ENCODE measurements around the gene MS4A8.
"Not testable (repeated sequence)": the region's sequence is repeated elsewhere in the genome, so short reads cannot be mapped to it uniquely, and the experiment has no call there.

The MS4A8 gene

DNA sequence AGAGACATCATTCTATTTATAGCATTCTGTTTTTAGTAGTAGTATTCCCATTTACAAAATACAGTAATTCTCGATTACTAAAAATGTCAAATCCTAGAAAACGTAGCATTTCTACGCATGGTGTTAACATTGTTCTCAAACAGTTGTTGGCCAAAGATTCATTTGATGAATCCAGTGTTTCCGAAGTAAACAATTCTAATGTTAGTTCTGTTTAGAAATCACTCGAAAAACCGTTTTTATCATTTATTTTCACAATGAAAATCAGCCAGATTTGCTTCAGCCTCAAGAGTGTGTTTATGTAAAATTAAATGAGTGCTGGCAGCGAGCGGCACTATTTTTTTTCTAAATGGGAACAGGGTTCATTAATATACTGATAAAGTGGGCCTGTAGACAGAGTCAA lies 32.2 kb downstream of the MS4A8 start:
- DNase-seq, result no peak

DNA sequence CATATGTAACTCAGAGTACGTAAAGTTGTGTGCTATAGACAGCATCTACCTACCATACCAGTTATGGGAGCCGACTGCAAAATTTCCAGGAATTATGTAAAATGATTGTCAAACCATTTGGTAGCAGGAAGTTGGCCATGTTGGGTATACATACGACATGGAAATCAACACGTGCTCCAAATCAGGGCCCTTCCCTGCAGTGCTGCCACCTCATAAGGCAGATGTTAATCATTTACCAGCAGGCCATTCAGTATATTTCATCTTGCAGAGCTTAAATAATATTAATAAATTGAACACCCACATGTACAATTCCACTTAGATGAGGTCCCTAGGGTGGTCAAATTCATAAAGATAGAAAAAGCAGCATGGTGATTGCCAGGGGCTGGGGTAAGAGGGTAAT lies 34.9 kb downstream of the MS4A8 start:
- DNase-seq, result no peak

GRCh38 chr11:60739114-60739513 lies 39.7 kb downstream of the MS4A8 start:
- DNase-seq, result no peak

DNA sequence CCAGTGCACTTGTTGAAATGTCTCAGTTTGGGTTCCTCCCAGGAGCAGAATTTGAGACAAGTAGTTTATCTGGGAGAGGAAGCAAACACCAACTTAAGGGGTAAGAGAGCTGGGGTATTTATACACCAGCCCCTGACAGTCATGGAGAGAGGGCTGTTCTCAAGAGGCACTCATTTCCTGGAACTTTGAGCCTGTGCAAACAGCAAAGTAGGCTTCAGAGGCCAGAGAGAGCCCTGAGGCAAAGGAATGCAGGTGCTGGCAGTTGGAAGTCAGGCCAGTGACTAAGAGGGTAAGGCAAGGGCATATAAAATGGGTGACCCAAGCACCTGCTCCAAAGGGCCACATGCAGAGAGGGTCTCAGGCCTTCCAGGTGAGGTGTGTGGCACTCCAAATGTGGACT lies 41.2 kb downstream of the MS4A8 start:
- no peak for DNase-seq

DNA sequence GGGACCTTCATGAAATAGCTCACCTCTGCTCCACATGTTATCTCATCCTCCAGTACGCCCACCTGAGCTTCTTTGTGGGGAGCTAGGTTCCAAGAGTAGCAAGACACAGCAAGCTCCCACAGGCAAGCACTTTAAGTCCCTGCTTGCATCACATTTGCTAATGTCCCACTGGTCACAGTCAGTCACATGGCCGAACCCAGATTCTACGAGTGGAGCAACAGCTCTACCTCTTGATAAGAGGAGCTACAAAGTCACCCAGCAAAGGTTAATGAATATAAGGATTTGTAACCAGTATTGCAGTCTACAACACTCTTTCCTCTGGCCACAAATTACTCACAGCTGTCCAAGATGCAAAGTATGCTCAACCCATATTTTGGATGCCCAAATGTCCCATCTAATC lies 42.0 kb downstream of the MS4A8 start:
- DNase-seq, result no peak

- DNase-seq, result no peak
Observed at GRCh38 chr11:60743058-60743457, 43.6 kb downstream of the MS4A8 start.

- no peak for DNase-seq
Observed at GRCh38 chr11:60744114-60744513, 44.7 kb downstream of the MS4A8 start.

DNA sequence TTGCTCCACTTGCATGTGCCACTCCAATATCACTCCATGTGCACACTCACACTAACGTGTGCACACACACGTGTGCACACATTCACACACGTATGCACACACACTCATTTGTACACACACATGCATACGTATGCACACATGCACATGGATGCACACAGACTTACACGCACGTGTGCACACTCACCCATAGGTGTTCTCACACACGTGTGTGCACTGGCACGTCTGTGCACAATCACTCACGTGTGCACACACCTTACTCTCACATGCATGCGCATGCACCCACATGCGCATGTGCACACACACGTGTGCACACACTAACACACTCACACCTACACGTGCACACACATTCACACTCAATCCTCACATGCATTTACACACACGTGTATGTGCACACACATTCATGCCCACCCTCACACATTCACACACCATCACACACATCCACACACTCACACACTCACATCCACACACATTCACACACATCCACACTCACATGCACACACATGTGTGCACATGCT lies 48.0 kb downstream of the MS4A8 start:
- DNase-seq, result no peak

DNA sequence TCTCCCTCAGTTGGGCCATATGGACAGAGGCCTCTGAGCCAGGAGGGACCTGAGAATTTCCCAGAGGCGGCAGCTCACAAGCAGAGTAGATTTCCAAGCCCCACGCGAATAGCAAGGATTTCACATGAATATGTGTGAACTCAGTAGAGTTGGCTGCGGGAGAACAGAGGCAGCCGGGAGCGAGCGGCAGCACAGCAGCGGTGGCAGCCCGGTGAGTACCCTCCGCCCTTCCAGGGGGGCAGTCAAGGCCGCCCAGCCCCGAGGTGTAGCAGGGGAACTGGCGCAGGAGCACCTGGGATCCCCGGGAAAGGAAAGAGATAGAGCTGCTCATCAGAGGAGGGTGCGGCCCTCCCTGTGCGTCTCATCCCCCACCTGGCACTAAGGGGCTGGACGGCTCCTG lies 48.8 kb downstream of the MS4A8 start:
- DNase-seq, result no peak

DNA sequence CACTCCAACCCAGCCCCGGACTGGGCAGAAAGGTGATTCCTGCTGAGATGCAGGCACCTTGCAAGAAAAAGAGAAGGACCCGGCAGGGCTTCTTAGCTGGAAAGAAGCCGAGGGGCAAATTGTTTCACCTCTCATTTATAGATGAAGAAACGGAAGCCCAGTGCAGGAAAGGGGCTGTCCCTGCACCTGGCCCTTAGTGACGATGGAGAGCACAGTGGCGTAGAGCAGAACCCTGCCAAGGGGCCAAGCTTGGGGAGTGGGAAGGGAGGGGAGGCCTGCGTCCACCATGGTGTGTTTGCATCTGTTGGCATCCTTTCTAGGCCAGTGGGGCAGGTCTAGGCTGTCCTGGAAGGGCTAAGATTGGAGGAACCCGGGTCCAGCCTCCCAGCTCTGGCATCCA lies 49.4 kb downstream of the MS4A8 start:
- DNase-seq, result no peak

DNA sequence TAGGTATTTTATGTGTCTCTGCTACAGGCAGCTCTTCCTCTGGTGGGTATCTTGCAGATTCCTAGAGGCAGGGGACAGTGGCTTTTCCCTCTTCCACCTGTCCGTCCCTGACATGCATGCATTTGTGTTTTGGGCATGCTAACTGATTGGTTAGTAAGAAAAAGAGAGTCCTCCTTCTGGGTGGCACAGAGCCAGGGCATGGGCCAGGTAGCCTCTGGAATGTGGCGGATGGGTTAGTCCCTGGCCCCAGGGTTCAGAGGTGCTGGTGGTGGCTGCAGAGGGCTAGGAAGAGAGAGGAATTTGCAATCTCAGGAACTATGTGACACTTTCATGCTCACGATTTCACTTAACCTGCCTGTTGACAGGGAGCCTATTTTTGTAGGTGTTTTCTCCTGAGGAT lies 51.5 kb downstream of the MS4A8 start:
- no peak for DNase-seq

DNA sequence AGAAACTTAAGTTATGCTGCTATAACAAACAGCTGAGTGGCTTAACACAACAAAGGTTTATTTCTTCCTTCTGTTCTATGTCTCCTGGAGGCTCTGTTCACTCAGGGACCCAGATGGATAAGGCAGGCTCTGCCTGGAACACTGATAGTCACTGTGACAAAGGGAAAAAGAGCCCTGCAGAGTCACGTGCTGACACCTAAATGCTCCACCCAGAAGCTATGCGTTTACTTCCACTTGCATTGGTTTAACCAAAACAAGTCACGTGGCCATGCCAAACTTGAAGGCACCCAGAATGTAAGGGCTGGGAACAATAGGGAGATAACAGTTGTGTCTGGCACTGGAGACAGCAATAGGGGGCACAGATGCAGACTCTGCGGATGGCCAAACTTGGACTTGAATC lies 53.9 kb downstream of the MS4A8 start:
- DNase-seq, result no peak

GRCh38 chr11:60754887-60755286 lies 55.5 kb downstream of the MS4A8 start:
- DNase-seq, result no peak

GRCh38 chr11:60756307-60757032 lies 57.1 kb downstream of the MS4A8 start, which contains the start of gene MS4A15:
TSS of gene MS4A15 (plus strand) at chr11:60756867. CDS start at chr11:60763734, 6,867 bp downstream.
- DNase-seq, result no peak

DNA sequence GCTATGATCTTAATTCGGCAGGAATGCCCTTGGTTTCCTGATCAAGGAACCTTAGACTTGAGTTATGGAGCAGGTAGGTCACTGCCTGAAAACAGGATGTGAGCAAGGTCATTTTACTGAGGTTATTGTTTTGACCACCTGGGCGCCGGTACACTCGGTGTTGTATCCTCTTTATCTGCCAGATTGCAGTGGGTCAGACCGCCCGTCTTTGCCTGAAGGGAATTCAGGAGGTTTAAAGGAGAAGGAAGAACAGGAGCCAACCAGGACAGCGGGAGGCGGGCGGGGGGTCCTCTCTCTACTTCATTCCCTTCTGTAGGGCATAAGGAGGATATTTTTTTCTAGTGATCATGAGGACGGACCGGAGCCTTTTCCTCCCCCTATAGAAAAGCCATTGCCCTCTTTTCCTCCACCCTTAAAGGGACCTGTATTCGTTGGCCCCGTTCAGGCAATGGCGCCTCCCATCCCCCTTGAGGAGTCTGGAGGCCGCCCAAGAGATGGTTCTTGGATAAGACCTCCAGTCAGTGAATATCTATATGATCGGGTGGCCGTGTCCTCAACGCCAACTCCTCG lies 57.9 kb downstream of the MS4A8 start:
- no peak for DNase-seq

DNA sequence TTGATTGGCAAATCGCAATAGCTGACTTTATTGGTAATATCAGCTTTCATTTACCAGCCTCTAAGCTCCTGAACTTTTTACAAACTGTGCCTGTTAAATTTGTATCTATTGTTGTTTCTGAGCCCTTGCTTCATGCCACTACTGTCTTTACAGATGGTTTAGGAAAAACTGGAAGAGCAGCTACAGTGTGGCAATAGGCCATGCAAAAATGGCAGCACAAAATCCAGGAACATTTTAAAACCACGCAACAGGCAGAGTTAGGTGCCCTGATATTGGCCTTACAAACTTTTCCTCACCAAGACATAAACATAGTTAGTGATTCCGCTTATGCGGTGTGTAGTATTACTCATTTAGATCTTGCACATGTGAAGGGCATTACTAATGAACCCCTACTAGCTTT lies 59.3 kb downstream of the MS4A8 start:
- DNase-seq, result not testable (repeated sequence)

DNA sequence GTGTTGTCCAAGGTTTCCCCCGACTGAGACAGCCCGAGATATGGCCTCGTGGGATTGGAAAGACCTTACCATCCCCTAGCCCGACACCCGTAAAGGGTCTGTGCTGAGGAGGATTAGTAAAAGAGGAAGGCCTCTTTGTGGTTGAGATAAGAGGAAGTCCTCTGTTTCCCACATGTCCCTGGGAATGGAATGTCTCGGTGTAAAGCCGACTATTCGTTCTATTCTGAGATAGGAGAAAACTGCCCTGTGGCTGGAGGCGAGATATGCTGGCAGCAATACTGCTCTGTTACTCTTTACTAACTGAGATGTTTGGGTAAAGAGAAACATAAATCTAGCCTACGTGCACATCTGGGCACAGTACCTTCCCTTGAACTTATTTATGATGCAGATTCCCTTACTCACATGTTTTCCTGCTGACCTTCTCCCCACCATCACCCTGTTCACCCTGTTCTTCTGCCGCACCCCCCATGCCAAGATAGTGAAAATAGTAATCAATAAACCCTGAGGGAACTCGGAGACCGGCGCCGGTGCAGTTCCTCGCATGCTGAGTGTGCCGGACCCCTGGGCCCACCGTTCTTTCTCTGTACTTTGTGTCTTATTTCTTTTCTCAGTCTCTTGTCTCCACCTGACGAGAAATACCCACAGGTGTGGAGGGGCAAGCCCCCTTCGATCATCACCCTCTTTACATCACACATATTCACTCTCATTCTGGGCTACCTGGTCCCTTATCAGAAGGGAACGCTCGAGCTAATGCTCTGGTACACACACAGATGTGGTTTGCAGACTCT lies 60.2 kb downstream of the MS4A8 start:
- not testable (repeated sequence) for DNase-seq

DNA sequence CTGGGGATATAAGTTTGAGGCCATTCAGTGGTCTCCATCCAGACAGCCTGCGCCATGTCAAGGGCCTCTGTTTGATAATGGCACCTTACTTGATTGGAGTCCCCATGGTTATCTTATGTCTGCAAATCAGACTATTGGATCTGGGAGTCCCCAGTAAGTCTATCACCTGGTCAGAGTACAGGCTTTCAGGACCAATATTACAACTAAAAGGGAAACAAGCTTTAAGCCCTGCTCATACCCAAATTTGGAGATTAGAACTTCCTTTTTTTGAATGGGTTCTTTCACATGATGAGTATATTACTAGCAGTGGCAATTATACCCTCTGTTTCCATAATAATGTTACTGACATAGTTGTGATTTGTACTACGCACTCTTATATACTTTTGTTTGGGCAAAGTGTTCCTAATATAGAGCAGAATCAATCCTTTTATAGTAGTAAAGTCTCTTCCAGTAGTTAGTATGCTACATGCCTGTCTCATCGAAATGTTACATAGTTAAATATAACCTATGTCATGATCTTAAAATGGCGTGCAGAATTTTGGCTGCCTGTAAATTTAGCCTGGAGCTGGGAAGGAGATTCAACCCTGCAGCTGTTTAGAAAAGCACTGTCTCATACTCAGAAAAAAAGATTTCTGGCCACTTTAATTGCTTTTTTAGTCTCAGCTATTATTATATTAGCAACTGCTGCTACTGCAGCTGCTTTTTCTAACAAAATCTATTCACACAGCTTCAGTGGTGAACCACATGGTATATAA lies 62.2 kb downstream of the MS4A8 start:
- DNase-seq, result no peak

- DNase-seq, result no peak
Observed at GRCh38 chr11:60762851-60763691, 63.7 kb downstream of the MS4A8 start.

DNA sequence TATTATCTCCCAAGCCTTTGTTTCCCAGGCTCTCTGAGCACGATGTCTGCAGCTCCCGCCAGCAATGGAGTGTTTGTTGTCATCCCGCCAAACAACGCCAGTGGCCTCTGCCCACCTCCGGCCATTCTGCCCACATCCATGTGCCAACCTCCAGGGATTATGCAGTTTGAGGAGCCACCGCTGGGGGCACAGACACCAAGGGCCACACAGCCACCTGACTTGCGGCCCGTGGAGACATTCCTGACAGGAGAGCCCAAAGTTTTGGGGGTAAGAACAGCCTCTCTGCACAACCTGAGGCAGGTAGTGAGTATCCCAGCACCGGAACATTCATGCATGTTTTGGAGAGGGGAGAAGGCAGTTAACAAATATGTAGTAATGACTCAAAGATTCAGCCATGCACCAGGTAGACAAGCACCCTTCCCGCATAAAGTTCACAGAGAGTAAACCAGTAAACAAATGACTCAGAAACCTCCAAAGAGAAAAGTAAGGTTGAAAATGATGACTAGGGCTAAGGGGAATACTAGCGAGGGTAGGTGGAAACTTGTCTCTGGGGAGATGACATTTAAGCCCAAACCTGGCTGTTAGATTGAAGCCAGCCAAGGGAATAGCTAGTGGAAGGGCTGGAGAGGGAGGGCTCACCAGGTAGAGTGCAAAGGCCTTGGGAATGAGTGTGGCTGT lies 64.4 kb downstream of the MS4A8 start:
- DNase-seq, result no peak

DNA sequence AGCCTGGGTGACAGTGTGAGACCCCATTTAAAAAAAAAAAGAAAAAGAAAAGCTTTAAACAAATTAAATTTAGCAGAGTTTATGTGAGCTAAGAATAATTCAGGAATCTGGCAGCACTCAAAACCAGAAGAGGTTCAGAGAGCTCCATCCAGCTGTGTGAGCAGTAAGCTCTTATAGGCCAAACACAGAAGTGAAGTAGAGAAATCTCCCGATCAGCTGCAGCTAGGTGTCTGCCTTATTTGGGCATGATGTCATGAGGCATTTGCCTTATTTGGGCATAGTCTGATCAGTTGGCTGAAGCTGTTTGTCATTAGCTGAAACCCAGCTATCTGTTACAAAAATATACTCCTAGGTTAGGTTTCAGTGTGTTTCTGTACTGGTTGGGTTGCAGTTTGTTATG lies 65.5 kb downstream of the MS4A8 start:
- DNase-seq, result no peak

- no peak for DNase-seq
Observed at GRCh38 chr11:60765355-60765754, 65.9 kb downstream of the MS4A8 start.
